CD4-positive, alpha-beta T cell treated with Interleukin-21 for 1 hour (primary cell): ENCODE data around the gene TFPI.
"Not testable (repeated sequence)": the region's sequence is repeated elsewhere in the genome, so short reads cannot be mapped to it uniquely, and the experiment has no call there.

Experiments used
- DNase-seq: peaks from one replicate; pipeline ENCODE4 v3.0.0-alpha.2; 2020

TFPI gene

DNA sequence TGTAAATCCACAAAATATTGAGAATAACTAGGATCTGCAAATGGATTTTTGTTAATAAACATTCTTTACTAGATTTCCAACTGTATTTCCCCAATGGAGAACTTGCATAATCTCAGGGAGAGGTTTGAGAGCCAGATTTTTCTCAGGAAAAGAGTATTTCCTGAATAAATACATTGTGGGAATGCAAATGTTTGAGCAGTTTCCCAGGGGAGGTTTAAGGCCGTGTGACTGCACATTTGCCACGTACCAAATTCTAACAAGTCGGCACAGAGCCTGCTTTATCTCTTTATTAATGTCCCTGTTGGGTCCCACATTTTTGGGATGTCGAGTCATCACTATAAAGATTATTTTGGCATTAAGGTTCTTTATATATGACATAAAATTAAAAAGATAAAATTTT, 27.0 kb downstream of the TFPI start:
- DNase-seq = no peak

DNA sequence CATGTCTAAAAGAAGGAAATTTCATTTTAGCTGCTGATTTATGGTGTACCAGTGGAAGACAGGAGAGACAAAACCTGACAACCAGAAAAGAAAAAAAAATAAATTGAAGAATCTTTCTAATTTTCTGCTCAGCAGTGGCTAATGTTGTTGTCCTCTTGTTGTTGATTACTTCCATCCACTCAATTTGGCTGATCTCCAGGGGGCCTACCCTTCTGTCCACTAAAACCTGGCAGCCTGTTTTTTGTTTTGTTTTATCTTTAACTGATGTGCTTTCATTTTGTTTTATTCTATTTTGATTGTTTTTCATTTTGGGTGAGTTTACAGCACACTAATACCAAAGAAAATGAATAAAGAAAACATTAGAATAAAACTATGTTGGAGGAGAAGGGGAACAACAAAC, 27.4 kb downstream of the TFPI start:
- no peak for DNase-seq

DNA sequence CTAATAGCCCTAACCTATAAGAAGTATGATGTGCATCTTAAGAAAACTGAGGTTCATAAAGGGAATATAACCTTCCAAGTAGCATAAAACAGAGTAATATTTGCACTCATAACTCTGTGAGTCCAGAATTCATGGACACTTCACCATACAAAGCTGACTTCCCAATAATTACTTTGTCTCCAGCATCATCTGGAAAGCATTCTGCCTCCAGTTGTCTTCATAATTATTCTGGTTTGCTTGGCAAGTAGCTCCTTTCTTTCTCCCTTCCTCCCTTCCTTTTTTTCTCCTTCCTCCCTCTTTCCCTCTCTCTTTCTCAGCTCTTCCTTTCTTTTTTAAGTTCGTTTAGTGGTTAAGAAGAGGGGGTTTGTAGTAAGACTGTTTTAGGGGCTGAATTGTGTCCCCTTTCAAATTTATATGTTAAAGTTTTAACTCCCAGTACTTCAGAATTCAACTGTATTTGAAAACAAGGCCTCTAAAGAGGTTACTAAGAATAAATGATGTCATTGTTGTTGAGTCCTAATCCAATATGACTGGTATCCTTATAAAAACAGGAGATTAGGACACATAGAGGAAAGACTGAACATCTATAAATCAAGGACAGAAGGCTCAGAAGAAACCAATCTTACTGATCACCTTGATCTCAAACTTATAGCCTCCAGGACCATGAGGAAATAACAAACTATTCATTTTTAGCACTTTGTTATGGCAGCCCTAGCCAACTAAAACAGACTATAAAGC, 28.9 kb downstream of the TFPI start:
- no peak for DNase-seq

DNA sequence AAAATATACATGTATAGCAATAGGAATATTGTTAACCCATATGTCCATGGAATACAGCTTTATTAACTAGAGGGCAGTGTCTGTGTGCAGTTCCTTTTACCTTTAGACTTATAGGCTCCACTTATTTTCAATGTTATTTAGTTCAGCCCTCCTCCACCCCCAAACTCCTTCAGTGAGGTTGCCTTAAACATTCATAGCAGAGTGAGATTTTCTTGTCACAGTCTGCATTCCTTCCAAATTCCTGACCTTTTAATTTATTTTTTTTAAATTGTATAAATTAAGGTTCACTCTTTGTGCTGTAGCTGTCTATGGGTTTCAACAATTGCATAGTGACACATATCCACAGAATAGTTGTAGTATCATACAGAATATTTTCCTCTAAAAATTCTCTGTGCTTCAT, 30.9 kb downstream of the TFPI start:
- DNase-seq = no peak

DNA sequence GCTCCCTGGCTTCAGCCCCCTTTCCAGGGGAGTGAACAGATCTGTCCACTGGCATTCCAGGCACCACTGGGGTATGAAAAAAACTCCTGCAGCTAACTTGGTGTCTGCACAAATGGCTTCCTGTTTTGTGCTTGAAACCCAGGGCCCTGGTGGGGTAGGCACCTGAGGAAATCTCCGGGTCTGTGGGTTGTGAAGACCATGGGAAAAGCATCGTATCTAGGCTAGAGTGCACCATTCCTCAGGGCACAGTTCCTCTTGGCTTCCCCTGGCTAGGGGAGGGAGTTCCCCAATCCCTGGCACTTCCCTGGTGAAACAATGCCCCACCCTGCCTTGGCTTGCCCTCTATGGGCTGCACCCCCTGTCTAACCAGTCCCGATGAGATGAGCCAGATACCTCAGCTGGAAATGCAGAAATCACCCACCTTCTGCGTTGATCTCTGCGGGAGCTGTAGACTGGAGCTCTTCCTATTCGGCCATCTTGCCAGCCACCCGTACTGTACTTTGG, 34.1 kb downstream of the TFPI start:
- no peak for DNase-seq

DNA sequence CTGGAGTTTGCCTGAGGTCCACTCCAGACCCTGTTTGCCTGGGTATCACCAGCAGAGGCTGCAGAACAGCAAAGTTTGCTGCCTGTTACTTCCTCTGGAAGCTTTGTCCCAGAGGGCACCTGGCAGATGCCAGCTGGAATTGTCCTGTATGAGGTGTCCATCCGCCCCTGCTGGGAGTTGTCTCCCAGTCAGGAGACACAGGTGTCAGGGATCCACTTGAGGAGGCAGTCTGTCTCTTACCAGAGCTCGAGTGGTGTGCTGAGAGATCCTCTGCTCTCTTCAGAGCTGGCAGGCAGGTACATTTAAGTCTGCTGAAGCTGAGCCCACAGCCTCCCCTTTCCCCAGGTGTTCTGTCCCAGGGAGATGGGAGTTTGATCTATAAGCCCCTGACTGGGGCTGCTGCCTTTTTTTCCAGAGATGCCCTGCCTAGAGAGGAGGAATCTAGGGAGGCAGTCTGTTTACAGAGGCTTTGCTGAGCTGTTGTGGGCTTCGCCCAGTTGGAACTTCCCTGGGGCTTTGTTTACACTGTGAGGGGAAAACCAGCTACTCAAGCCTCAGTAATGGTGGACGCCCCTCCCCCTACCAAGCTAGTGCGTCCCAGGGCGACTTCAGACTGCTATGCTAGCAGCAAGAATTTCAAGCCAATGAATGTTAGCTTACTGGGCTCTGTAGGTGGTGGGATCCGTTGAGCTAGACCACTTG, 34.7 kb downstream of the TFPI start:
- DNase-seq = no peak

DNA sequence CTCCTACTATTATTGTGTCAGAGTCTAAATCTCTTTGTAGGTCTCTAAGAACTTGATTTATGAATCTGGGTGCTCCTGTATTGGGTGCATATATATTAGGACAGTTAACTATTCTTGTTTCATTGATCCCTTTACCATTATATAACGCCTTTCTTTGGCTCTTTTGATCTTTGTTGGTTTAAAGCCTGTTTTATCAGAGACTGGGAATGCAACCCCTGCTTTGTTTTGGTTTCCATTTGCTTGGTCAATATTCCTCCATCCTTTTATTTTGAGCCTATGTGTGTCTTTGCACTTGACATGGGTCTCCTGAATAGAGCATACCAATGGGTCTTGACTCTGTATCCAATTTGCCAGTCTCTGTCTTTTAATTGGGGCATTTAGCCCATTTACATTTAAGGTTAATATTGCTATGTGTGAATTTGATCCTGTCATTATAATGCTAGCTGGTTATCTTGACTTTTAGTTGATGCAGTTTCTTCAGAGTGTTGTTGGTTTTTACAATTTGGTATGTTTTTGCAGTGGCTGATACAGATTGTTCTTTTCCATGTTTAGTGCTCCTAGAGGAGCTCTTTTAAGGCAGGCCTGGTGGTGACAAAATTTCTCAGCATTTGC, 36.4 kb downstream of the TFPI start:
- not testable (repeated sequence) for DNase-seq

DNA sequence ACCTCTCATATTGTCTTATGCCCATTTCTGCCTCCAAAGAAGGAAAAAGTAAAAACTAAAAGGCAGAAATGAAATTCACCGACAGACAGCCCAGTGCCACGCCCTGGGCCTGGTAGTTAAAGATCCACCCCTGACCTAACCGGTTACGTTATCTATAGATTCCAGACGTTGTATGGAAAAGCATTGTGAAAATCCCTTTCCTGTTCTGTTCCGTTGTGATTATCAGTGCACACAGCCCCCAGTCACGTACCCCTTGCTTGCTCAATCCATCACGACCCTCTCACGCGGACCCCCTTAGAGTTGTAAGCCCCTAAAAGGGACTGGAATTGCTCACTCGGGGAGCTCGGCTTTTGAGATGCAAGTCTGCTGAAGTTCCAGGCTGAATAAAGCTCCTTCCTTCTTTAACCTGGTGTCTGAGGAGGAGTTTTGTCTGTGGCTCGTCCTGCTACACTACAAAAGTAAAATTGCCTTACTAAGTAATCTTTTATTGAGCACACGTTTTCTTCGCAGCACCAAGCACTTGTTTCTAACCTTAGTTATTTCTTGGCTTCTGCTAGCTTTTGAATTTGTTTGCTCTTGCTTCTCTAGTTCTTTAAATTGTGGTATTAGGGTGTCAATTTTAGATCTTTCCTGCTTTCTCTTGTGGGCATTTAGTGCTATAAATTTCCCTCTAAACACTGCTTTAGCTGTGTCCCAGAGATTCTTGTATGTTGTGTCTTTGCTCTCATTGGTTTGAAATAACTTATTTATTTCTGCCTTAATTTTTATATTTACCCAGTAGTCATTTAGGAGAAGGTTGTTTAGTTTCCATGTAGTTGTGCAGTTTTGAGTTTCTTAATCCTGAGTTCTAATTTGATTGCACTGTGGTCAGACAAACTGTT, 37.4 kb downstream of the TFPI start:
- not testable (repeated sequence) for DNase-seq

DNA sequence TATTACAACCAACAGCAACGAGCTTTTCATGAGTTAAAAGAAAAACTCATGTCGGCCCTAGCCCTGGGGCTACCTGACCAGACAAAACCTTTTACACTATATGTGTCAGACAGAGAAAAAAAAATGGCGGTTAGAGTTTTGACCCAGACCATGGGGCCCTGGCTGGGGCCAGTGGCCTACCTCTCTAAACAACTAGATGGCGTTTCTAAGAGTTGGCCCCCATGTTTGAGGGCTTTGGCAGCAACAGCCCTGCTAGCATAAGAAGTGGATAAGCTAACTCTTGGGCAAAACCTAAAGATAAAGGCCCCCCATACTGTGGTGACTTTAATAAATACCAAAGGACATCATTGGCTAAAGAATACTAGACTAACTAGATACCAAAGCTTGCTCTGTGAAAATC, 39.3 kb downstream of the TFPI start:
- DNase-seq = no peak

DNA sequence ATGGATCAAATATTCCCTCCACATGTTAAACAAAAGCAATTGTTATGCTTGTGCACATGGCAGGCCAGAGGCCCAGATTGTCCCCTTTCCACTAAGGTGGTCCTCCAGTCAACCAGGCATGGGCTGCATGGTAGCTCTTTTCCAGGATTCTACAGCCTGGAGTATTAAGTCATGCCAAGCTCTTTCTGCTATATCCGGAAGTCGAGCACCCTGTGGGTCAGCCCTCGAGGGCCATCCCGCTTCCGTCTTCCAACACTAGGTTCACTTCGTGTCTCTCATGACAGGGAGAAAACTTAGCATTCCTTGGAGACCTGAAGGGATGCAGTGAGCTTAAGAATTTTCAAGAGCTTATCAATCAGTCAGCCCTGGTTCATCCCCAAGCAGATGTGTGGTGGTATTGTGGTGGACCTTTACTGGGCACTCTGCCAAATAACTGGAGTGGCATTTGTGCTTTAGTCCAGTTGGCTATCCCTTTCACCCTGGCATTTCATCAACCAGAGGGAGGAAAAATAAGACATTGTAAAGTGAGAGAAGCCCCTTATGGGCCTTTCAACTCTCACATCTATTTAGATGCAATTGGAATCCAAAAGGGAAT, 39.9 kb downstream of the TFPI start:
- DNase-seq = not testable (repeated sequence)

DNA sequence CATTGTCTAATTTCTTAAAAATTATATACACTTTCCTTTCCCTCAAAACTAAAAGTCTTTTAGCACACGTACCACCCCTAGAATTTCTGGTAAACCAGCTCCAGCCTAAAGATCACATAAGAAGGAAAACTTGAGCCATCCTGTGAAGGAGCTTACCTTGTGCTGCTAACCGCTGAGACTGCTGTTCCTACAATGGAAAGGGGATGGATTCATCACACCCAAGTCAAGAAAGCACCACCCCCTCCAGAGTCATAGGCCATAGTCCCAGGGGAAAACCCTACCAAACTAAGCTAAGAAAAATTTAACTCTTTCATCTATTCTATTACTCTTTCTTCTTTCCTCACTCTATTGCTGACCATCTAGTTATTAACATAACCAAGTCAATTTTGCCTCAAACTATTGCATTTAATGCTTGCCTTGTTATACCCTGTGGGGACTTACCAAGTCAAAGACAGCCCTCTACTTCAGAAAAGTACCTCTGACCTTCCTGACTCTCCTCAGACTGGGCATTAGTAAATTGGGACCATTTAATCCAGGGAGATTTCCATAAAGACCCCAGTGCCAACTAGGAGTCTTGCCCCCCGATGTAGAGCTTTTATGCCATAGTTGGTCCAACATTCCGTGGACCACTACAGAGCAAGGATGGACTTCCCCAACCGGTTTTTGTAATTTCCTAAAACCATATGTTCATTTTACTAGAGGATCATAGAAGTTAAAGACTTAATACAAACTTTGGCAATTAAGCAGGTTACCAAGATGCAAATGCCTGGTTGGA, 40.6 kb downstream of the TFPI start:
- DNase-seq = not testable (repeated sequence)

DNA sequence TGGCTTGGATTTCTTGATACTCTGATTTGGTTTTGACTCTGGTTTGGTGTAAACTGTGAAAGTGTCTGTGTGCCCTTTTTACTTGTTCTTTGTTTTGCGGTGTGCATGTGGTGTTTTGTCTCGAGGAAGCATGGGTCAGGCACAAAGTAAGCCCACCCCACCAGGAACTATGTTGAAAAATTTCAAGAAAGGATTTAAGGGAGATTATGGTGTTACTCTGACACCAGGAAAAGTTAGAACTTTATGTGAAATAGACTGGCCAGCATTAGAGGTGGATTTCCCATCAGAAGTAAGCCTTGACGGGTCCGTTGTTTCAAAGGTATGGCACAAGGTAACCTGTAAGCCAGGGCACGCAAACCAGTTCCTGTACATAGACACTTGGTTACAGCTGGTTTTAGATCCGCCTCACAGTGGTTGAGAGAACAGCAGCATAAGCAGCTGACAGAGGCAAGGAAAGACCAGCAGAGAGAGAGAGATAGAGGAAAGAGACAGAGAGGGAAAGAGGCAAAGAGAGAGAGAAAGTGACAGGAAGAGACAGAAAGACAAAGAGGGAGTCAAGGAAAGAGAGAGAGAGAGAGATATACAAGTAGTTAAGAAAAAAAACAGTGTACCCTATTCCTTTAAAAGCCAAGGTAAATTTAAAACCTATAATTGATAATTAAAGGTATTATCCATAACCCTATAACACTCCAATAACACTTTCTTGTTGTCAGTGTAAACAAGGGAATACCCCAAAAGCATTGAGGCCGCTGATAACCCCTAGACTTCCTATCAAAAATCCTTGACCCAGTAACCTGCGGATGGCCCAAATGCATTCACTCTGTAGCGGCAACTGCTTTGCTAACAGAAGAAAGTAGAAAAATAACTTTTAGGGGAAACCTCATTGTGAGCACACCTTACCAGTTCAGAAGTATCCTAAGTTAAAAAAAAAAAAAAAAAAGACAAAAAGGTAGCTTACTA, 42.6 kb downstream of the TFPI start:
- DNase-seq = no peak

DNA sequence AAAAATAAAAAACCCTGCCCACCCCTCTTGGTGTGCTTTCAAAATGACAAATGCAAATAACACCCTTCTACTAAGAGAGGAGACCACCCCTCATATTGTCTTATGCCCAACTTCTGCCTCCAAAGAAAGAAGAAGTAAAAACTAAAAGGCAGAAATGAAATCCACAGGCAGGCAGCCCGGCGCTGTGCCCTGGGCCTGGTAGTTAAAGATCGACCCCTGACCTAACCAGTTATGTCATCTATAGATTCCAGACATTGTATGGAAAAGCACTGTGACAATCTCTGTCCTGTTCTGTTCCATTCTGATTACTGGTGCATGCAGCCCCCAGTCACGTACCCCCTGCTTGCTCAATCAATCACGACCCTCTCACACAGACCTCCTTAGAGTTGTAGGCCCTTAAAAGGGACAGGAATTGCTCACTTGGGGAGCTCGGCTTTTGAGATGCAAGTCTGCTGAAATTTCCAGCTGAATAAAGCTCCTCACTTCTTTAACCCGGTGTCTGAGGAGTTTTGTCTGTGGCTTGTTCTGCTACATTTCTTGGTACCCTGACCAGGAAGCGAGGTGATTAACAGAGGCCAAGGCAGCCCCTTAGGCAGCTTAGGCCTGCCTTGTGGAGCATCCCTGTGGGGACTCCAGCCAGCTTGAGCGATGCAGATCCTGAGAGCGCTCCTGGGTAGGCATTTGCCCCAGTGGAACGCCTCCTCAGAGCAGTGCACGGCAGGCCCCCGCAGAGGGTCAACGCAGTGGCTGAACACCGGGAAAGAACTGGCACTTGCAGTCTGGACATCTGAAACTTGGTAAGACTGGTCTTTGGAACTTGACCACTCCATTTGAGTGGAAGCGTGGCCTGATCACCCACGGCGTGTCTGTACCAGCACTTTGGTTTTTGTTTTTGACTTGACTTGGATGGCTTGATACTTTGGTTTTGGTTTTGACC, 43.5 kb downstream of the TFPI start:
- DNase-seq = not testable (repeated sequence)

DNA sequence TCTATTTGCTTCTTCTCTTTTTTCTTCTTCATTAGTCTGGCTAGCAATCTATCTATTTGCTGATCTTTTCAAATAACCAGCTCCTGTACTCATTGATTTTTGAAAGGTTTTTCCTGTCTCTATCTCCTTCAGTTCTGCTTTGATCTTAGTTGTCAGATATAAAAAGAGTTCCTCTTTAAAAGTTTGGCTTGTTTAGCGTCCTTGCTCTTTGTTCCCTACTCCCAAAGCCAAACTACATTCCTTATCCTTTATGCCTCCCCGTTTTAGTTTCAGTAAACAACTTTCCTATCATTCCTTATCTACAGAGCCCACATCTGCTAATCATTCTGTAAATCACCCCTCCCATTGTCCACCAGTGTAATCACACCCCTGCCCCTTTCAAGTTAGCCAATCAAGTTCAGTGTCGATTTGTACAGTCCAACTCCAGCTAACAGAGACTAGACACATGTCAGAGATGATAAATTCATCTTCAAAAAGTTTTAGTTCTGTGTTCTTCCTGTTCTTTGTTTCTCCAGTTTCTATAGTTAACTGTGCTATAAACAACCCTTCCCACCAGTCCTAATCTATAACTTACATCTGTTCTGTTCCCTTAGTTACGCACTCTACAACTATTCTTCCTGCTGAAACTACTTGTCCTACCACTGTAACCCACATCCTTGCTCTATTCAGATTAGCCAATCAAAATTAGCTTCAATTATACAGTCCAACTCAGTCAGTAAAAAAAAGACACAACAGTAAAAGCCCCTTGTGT, 44.4 kb downstream of the TFPI start:
- DNase-seq = peak; percentile 2

DNA sequence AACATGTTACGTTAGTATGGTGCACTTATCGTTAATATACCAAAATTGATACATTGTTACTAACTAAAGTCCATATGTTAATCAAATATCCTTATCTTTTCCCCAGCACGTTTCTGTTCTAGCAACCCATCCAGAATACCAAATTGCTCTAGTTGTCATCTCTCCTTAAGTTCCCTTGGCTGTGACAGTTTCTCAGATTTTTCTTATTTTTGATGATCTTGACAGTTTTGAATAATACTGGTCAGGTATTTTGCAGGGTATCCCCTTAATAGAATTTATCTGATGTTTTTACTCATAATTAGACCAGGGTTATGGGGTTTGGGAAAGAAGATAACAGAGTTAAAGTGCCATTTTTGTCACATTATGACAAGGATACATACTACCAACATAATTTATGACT, 47.8 kb downstream of the TFPI start:
- no peak for DNase-seq

DNA sequence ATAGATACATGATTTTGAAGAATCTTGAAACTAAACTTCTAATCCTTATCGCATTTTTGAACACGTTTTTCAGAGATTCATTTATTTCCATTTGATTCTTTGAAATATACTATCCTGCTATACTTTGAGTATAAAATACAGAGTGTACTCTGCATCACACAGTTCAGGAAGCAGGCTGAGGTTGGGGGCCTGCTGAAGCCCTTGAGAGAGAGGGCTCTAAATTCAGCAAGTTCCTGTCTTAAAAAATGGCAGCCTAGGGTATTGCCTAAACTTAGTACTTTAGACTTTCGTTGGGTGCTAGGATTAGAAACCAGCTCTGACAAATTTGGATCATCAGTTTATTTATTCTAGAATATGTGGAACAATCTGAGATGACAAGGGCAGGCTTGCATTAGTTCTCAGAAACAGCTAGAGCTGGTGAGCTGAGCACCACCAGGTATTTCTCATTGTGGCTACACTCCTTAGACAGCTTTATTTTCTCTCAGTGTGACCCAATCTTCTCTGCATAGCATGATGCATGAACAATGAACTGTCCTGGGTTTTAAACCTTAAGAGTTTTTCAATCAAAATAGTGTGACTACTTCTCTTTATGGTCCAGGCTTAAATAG, 49.1 kb downstream of the TFPI start:
- no peak for DNase-seq

DNA sequence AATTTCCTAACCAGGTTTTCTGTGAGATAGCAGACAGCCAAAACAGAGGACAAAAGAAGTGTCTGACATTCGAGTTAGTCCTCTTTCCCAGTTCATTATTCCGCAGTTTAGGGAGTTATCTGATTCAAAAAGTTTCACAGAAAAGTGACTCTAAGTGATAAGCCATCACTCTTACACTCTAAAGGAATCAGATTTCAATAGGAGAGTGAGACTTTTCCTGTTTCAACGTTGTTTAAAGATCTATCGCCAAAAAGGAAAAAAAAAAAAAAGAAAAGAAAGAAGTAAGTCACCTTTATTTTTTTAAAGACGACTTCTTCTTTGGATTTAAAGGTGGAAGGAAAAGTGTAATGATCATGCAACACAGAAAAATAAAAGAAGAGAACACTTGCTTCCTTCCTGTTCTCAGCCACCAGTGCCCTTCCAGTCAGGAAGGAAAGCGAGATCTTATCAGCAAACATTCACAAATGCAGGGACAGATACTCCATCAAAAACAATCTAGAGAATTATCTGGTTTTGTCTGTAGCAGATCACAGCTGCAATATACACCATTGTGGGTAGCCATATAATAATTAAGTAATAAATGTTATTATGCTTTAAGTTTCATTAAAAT, 49.8 kb downstream of the TFPI start:
- no peak for DNase-seq

DNA sequence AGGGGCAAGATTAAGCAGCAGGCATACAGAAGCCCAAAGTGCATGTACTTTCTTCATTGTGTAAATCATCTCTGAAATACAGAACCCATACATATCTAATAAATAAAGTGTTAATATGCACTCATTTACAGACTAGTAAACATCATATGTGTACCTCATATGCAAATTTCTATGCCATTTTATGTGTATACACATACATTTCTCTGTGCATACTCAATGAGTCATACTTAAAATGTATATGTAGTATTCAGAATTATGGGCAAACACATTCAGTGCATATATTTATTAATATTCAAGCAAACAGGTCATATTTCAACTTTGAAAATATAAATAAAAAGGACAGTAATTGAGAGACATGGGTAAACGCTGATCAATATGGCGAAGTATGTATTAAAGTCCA, 50.5 kb downstream of the TFPI start:
- no peak for DNase-seq
